GM12801 (cell line): ENCODE data around the gene ATP6V0C.

Source experiments
- CTCF ChIP-seq: IDR thresholded peaks from one replicate; pipeline ENCODE4 v1.5.1; 2011; ENCODE audit warnings: control low read depth; ENCODE audit not compliant: insufficient read length; ENCODE audit errors: extremely low read depth

The ATP6V0C gene

GRCh38 chr16:2516391-2517240, 2.9 kb downstream of the ATP6V0C start:
- no peak for TF ChIP-seq CTCF

- TF ChIP-seq CTCF = no peak
These were observed 4.3 kb downstream of the ATP6V0C start for GRCh38 chr16:2517954-2518605.

- no peak for TF ChIP-seq CTCF
These were observed 5.3 kb downstream of the ATP6V0C start for GRCh38 chr16:2518823-2519710.

- TF ChIP-seq CTCF = no peak
These were observed 5.9 kb downstream of the ATP6V0C start for GRCh38 chr16:2519711-2520080.

GRCh38 chr16:2520097-2520783, 6.5 kb downstream of the ATP6V0C start, which contains the start of gene AMDHD2:
TSS of gene AMDHD2 (plus strand) at chr16:2520371. CDS start at chr16:2520459, 88 bp downstream.
- no peak for TF ChIP-seq CTCF

- no peak for TF ChIP-seq CTCF
These were observed 7.2 kb downstream of the ATP6V0C start for GRCh38 chr16:2520784-2521531.
